GM12892 (cell line): Measurements from ENCODE around the gene SH3RF2.

Source experiments
- POLR2A ChIP-seq: IDR thresholded peaks from 2 replicates; pipeline ENCODE4 v1.6.1; 2011; ENCODE audit warnings: low read depth, low read length, control low read depth
- POLR2AphosphoS5 ChIP-seq: IDR thresholded peaks from 2 replicates; pipeline ENCODE4 v1.6.1; 2011; ENCODE audit warnings: low read depth, low read length, control low read depth

- TF ChIP-seq POLR2A, result no peak
- TF ChIP-seq POLR2AphosphoS5, result no peak
Observed at GRCh38 chr5:146059460-146060220, 123.3 kb downstream of the SH3RF2 start.
